Sigmoid colon (tissue), 4 donors: ENCODE measurements around the gene ADAMTS8.

Experiments used
- CTCF ChIP-seq, 4 experiments: fragments of 450-650 bp in 3 of 4; fragments of 200-600 bp in 1 of 4; IDR thresholded peaks; one replicate each; pipeline ENCODE4 v1.5.1; 2016 to 2019; ENCODE audit warnings: antibody characterized with exemption in 4 of 4, mild to moderate bottlenecking in 3 of 4, moderate library complexity in 2 of 4
- EP300 ChIP-seq, 4 donors: sonication (generic); formaldehyde crosslinking; IDR thresholded peaks; one replicate each; pipeline ENCODE4 v1.6.1; 2017; ENCODE audit warnings: antibody characterized with exemption in 4 of 4
- POLR2A ChIP-seq, 2 donors: fragments of 450-650 bp; IDR thresholded peaks; one replicate each; pipeline ENCODE4 v1.6.1; 2016; ENCODE audit warnings: antibody characterized with exemption in 2 of 2, mild to moderate bottlenecking in 2 of 2, moderate library complexity in 2 of 2
- POLR2AphosphoS5 ChIP-seq, 4 donors: sonication (generic); formaldehyde crosslinking; IDR thresholded peaks; one replicate each; pipeline ENCODE4 v1.6.1; 2017; ENCODE audit warnings: antibody characterized with exemption in 4 of 4

GRCh38 chr11:130423541-130424142, 4.8 kb downstream of the ADAMTS8 start:
- TF ChIP-seq POLR2A (IDR thresholded peaks at IDR 0.05) (no peak), CTCF (IDR thresholded peaks at IDR 0.05) (no peak), POLR2AphosphoS5 (IDR thresholded peaks at IDR 0.05) (no peak), EP300 (IDR thresholded peaks at IDR 0.05) (no peak)
